ENCODE measurements around the gene NREP.

DNA sequence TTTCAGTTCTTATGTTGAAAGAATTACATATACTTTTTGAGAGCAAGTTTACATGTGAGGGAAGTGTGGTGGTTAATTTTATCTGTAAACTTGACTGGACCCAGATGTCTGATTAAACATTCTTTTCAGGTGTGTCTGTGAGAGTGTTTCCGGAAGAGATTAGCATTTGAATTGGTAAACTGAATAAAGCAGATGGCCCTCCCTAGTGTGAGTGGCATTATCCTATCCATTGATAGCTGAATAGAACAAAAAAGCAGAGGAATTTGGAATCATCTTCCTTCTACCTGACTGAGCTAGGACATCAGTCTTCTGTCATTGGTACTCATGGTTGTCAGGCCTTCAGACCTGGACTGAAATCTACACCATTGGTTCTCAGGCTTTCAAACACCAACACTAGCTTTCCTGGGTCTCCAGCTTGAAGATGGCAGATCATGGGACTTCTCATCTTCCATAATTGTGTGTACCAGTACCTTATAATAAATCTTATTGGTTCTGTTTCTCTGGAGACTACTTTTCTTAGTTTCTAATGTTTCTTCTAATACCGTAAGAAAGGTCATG, 36.6 kb downstream of the NREP start:
- no peak for TF ChIP-seq EZH2 (IDR thresholded peaks at IDR 0.05; ENCODE audit: low read depth, unreplicated experiment)
- TF ChIP-seq, protein P1, sequence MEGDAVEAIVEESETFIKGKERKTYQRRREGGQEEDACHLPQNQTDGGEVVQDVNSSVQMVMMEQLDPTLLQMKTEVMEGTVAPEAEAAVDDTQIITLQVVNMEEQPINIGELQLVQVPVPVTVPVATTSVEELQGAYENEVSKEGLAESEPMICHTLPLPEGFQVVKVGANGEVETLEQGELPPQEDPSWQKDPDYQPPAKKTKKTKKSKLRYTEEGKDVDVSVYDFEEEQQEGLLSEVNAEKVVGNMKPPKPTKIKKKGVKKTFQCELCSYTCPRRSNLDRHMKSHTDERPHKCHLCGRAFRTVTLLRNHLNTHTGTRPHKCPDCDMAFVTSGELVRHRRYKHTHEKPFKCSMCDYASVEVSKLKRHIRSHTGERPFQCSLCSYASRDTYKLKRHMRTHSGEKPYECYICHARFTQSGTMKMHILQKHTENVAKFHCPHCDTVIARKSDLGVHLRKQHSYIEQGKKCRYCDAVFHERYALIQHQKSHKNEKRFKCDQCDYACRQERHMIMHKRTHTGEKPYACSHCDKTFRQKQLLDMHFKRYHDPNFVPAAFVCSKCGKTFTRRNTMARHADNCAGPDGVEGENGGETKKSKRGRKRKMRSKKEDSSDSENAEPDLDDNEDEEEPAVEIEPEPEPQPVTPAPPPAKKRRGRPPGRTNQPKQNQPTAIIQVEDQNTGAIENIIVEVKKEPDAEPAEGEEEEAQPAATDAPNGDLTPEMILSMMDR (conservative IDR thresholded peaks at IDR 0.05; ENCODE audit: low read depth in 2 of 2): no peak

Data from GM23338 (cell line).